Psoas muscle (tissue), 8 donors: ENCODE results near the gene ATRAID. TPM values are rescaled to one million over a fixed set of nuclear protein-coding genes. Genes with fewer than 3 reads are reported as not detected.
A peak's percentile ranks its signal among the peaks of the same experiment; 100 is the strongest.
"Not testable (repeated sequence)": the region's sequence is repeated elsewhere in the genome, so short reads cannot be mapped to it uniquely, and the experiment has no call there.

Experiments used
- ATAC-seq, 4 donors: fragments of 200-7000 bp; cut with Tn5 transposase; one replicate each; pipeline ENCODE4 v1.9.1; 2020; ENCODE audit warnings: moderate library complexity in 3 of 4, mild to moderate bottlenecking in 2 of 4
- DNase-seq, 2 donors: peaks; one replicate each; pipeline ENCODE4 v3.0.0-alpha.2; 2020
- H3K27ac ChIP-seq: fragments of 200-600 bp; one replicate; pipeline ENCODE4 v1.8.0; 2022
- H3K27me3 ChIP-seq, 3 donors: fragments of 200-600 bp in 1 of 3; one replicate each; pipeline versions ENCODE4 v1.6.1 to v1.8.0; 2013 to 2022; ENCODE audit warnings: low read length in 2 of 3, mild to moderate bottlenecking in 2 of 3, moderate library complexity in 1 of 3; ENCODE audit not compliant: insufficient read depth in 3 of 3
- H3K36me3 ChIP-seq, 2 donors: fragments of 200-600 bp in 1 of 2; one replicate each; pipeline versions ENCODE4 v1.6.1 to v1.8.0; 2013 to 2022; ENCODE audit warnings: low read depth in 1 of 2, mild to moderate bottlenecking in 1 of 2, moderate library complexity in 1 of 2; ENCODE audit not compliant: insufficient read depth in 1 of 2
- H3K4me1 ChIP-seq: fragments of 200-600 bp; one replicate; pipeline ENCODE4 v1.8.0; 2022
- H3K4me3 ChIP-seq: fragments of 200-600 bp; one replicate; pipeline ENCODE4 v1.8.0; 2022; ENCODE audit warnings: mild to moderate bottlenecking
- H3K9me3 ChIP-seq: fragments of 200-600 bp; one replicate; pipeline ENCODE4 v1.8.0; 2022
- CTCF ChIP-seq: fragments of 200-600 bp; IDR thresholded peaks from one replicate; pipeline ENCODE4 v1.8.0; 2022; ENCODE audit warnings: antibody characterized with exemption
- WGBS, 3 donors: extraction: QIAGEN DNeasy Blood & Tissue Kit; methylation state at CpG; one replicate each; pipeline versions ENCODE4 v1.1.6 to v1.1.7; 2013; 5-methylcytosine and 5-hydroxymethylcytosine counted together
- intact Hi-C, 2 donors: fragments of 100-400 bp; cut with DNase I; formaldehyde crosslinking; loops; one replicate each; pipeline versions ENCODE4 v1.11.0 to v1.14.2; 2022
- polyA plus RNA-seq, 3 donors: library from polyadenylated mRNA; stranded (reverse); fragments of 200-250 nt; gene quantifications; one replicate each; pipeline ENCODE4 v1.2.3, GENCODE V29; 2013
- total RNA-seq, 4 donors: library from RNA; stranded (reverse); fragmentation: NEBNext Ultra II Directional in 2 of 4; extraction: Animal tissue kit (Norgen Biotek cat#: 25700) in 2 of 4; gene quantifications; one replicate each; pipeline versions ENCODE4 v1.2.1 to v1.2.4, GENCODE V29; 2021 to 2023
- donor health status: healthy with polysubstance abuse.
- donor health status: DM: no; HTN: no; CAD: no; lungs with moderate emphysema.
- donor health status: Bipolar disorder and iron deficiency.
- donor health status: healthy.
- donor health status: DM: yes; HTN: yes; CAD: no.
- donor health status: DM: no; HTN: no; CAD: no.
- donor health status: DM: no; HTN: no; CAD: no.
- donor health status: DM: yes; HTN: yes; CAD: no.

ATRAID gene
- total and polyA plus RNA-seq, 7 donors, result 87.1 to 188 (median 101) TPM

- DNase-seq, result no peak
- Histone ChIP-seq H3K4me1 (peaks cover 11% of the 10 kb centered on the region), H3K9me3 (no peaks in the 10 kb centered on the region), H3K27me3 (no peaks in the 10 kb centered on the region), H3K27ac (no peak overlapping the region), H3K36me3 (no peaks in the 10 kb centered on the region), H3K4me3 (no peak overlapping the region)
- TF ChIP-seq CTCF, result peak; percentile 64
- peak; percentile 70 to 83 (median 74) for ATAC-seq
- intact Hi-C loops, result loop anchor here (1.0 to 5.0 kb wide), 2 partner anchors 93 to 94 kb away; no protein-coding TSS in a partner anchor
- WGBS, 3 donors, result 39 to 41% (median 40%) methylated on average over 8 of the region's 8 CpGs
Measured at GRCh38 chr2:27191070-27191829, 20.6 kb upstream of the ATRAID start.

GRCh38 chr2:27194538-27195354, 17.1 kb upstream of the ATRAID start:
- Histone ChIP-seq H3K27me3 (no peaks in the 10 kb centered on the region), H3K9me3 (no peaks in the 10 kb centered on the region), H3K36me3 (peaks cover 3 to 6% of the 10 kb centered on the region in 2 donors), H3K4me1 (no peaks in the 10 kb centered on the region), H3K4me3 (no peak overlapping the region), H3K27ac (no peak overlapping the region)
- TF ChIP-seq CTCF, result no peak
- 74 to 80% (median 76%) methylated on average over 17 of the region's 17 CpGs for WGBS, 3 donors
- ATAC-seq, result no peak
- intact Hi-C loops, result loop anchor here in 1 of 2 donors (5.0 kb wide), 1 partner anchor 97 kb away; no protein-coding TSS in a partner anchor
- DNase-seq, result no peak

- DNase-seq, ATAC-seq, H3K27ac ChIP-seq, intact Hi-C loops, H3K4me1 ChIP-seq, H3K4me3 ChIP-seq, H3K27me3 ChIP-seq, H3K9me3 ChIP-seq: not testable (repeated sequence)
- WGBS, 3 donors, result 63 to 81% (median 75%) methylated on average over 3 of the region's 3 CpGs
- H3K36me3 ChIP-seq, result peaks cover 3 to 17% of the 10 kb centered on the region in 2 donors
Measured at GRCh38 chr2:27195799-27196198, 16.0 kb upstream of the ATRAID start.

- H3K9me3 ChIP-seq, H3K27me3 ChIP-seq, intact Hi-C loops, H3K4me1 ChIP-seq, DNase-seq, H3K27ac ChIP-seq, ATAC-seq, H3K4me3 ChIP-seq: not testable (repeated sequence)
- H3K36me3 ChIP-seq, result peaks cover 9 to 38% of the 10 kb centered on the region in 2 donors
- WGBS, 3 donors, result 86 to 92% (median 91%) methylated on average over 3 of the region's 3 CpGs
Measured at GRCh38 chr2:27198068-27198467, 13.8 kb upstream of the ATRAID start.

GRCh38 chr2:27198627-27199026, 13.2 kb upstream of the ATRAID start:
- H3K4me1 ChIP-seq, result no peaks in the 10 kb centered on the region
- DNase-seq, result no peak
- ATAC-seq, result peak in 1 of 4 donors; percentile 2
- H3K9me3 ChIP-seq, result no peaks in the 10 kb centered on the region
- H3K27ac ChIP-seq, result no peak overlapping the region
- H3K4me3 ChIP-seq, result no peak overlapping the region
- intact Hi-C loops, result no loop called here
- no peaks in the 10 kb centered on the region for H3K27me3 ChIP-seq
- TF ChIP-seq CTCF, result no peak
- 61 to 77% (median 72%) methylated on average over 2 of the region's 2 CpGs for WGBS, 3 donors
- H3K36me3 ChIP-seq, result peaks cover 12 to 44% of the 10 kb centered on the region in 2 donors
